Measurements from ENCODE around the gene FOXD1. TPM values are rescaled to one million over a fixed set of nuclear protein-coding genes. Genes with fewer than 3 reads are reported as not detected.
"Not testable (repeated sequence)": the region's sequence is repeated elsewhere in the genome, so short reads cannot be mapped to it uniquely, and the experiment has no call there.

Gene FOXD1
- total RNA-seq, 4 donors from 2014 or later = 0.26 to 0.52 (median 0.51) TPM; not detected in 1

- Histone ChIP-seq H3K27me3 (peaks cover 19% of the 10 kb centered on the region), H3K4me3 (no peak overlapping the region), H3K4me1 (no peaks in the 10 kb centered on the region), H3K36me3 (no peaks in the 10 kb centered on the region), H3K27ac (no peak overlapping the region), H3K9me3 (no peaks in the 10 kb centered on the region)
- TF ChIP-seq POLR2A (IDR thresholded peaks at IDR 0.05) = no peak
- no peak for TF ChIP-seq EP300 (IDR thresholded peaks at IDR 0.05)
- TF ChIP-seq POLR2AphosphoS5 (IDR thresholded peaks at IDR 0.05) = no peak
- no peak for TF ChIP-seq CTCF (IDR thresholded peaks at IDR 0.05)
- no peak for DNase-seq (ENCODE audit: low spot score in 2 of 2)
- 78% methylated on average over 1 of the region's 1 CpG for WGBS
These were observed 11.6 kb upstream of the FOXD1 start for GRCh38 chr5:73460133-73460532.

GRCh38 chr5:73459366-73459765, 10.8 kb upstream of the FOXD1 start:
- no peaks in the 10 kb centered on the region for H3K4me1 ChIP-seq
- H3K27me3 ChIP-seq = peaks cover 23% of the 10 kb centered on the region
- no peaks in the 10 kb centered on the region for H3K36me3 ChIP-seq
- no peak overlapping the region for H3K27ac ChIP-seq
- no peaks in the 10 kb centered on the region for H3K9me3 ChIP-seq
- WGBS = 20% methylated on average over 1 of the region's 1 CpG
- TF ChIP-seq CTCF (IDR thresholded peaks at IDR 0.05) = no peak
- DNase-seq (ENCODE audit: low spot score in 2 of 2) = no peak
- no peak overlapping the region for H3K4me3 ChIP-seq

GRCh38 chr5:73456462-73456861, 7.9 kb upstream of the FOXD1 start:
- H3K36me3 ChIP-seq; DNase-seq (ENCODE audit: low spot score in 2 of 2); H3K9me3 ChIP-seq; H3K4me1 ChIP-seq; H3K27ac ChIP-seq; H3K4me3 ChIP-seq: not testable (repeated sequence)
- 94% methylated on average over 1 of the region's 1 CpG for WGBS
- peaks cover 52% of the 10 kb centered on the region for H3K27me3 ChIP-seq

GRCh38 chr5:73454379-73455036, 5.9 kb upstream of the FOXD1 start:
- WGBS = 54% methylated on average over 6 of the region's 6 CpGs
- peaks cover 71% of the 10 kb centered on the region for H3K27me3 ChIP-seq
- peaks cover 13% of the 10 kb centered on the region for H3K4me1 ChIP-seq
- TF ChIP-seq EP300 (IDR thresholded peaks at IDR 0.05) (no peak), POLR2A (IDR thresholded peaks at IDR 0.05) (no peak), POLR2AphosphoS5 (IDR thresholded peaks at IDR 0.05) (no peak), CTCF (IDR thresholded peaks at IDR 0.05) (peak; percentile 46 to 76)
- DNase-seq (ENCODE audit: low spot score in 2 of 2) = no peak
- no peaks in the 10 kb centered on the region for H3K36me3 ChIP-seq
- no peak overlapping the region for H3K27ac ChIP-seq
- no peaks in the 10 kb centered on the region for H3K9me3 ChIP-seq
- H3K4me3 ChIP-seq = no peak overlapping the region

GRCh38 chr5:73452215-73452614, 3.6 kb upstream of the FOXD1 start:
- 63% methylated on average over 6 of the region's 6 CpGs for WGBS
- H3K27me3 ChIP-seq = peaks cover 92% of the 10 kb centered on the region
- no peak for DNase-seq (ENCODE audit: low spot score in 2 of 2)
- H3K4me3 ChIP-seq = no peak overlapping the region
- no peak for TF ChIP-seq POLR2A (IDR thresholded peaks at IDR 0.05)
- no peak for TF ChIP-seq EP300 (IDR thresholded peaks at IDR 0.05)
- H3K36me3 ChIP-seq = no peaks in the 10 kb centered on the region
- H3K27ac ChIP-seq = no peak overlapping the region
- peaks cover 25% of the 10 kb centered on the region for H3K4me1 ChIP-seq
- H3K9me3 ChIP-seq = no peaks in the 10 kb centered on the region

- WGBS = 2% methylated on average over 36 of the region's 70 CpGs
- peak in 1 of 2 donors; percentile 72 for DNase-seq (ENCODE audit: low spot score in 2 of 2)
- peaks cover 30% of the 10 kb centered on the region for H3K4me1 ChIP-seq
- no peaks in the 10 kb centered on the region for H3K36me3 ChIP-seq
- peak overlapping the region; percentile 22 for H3K4me3 ChIP-seq
- no peaks in the 10 kb centered on the region for H3K9me3 ChIP-seq
- no peak overlapping the region for H3K27ac ChIP-seq
- TF ChIP-seq POLR2AphosphoS5 (IDR thresholded peaks at IDR 0.05) = no peak
- peak; percentile 57 to 93 for TF ChIP-seq CTCF (IDR thresholded peaks at IDR 0.05)
- peaks cover 93% of the 10 kb centered on the region for H3K27me3 ChIP-seq
These were observed 2.9 kb upstream of the FOXD1 start for GRCh38 chr5:73451224-73452130.
